Measurements from ENCODE around the gene SLC50A1.

Gene SLC50A1

DNA sequence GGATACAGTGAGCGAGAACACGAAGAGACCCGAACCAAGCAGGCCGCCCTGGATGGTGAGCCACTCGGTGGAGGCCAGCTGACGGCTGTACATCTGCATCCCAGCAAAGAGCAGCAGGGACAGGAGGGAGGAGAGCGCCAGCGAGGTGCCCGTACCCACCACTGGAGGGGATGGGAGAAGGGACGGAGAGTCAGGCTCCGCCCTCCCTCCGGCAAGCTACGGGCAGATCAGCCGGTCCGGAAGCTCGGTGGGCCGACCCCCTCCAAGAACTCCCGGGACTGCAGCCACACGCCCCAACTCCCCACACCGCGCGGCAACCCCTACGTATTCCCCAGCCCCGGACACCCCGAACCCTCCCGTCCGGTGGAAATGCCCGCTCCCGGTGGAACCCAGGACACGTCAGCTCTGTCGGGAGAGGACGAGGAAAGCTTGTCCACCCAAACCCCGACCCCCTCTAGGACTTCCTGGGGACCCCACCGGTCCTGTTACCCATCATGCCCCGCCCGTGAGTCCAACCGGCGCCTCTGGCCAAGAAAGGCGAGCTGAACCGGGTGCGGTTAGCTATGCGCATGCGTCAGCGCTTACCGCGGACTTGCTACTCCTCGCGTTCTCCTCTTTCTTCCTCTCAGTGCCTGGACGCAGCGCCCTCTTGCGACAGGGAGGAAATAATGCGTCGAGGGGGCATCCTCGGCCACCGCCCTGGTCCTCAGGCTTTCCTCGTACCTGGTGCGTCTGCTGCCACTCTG, 37.3 kb downstream of the SLC50A1 start, which contains the start of gene KRTCAP2:
KRTCAP2 (minus strand) TSS at position 573 of the 746 bp plus-strand sequence; CDS start at position 493, 80 bp downstream.
- peak; percentile 97 for DNase-seq

DNA sequence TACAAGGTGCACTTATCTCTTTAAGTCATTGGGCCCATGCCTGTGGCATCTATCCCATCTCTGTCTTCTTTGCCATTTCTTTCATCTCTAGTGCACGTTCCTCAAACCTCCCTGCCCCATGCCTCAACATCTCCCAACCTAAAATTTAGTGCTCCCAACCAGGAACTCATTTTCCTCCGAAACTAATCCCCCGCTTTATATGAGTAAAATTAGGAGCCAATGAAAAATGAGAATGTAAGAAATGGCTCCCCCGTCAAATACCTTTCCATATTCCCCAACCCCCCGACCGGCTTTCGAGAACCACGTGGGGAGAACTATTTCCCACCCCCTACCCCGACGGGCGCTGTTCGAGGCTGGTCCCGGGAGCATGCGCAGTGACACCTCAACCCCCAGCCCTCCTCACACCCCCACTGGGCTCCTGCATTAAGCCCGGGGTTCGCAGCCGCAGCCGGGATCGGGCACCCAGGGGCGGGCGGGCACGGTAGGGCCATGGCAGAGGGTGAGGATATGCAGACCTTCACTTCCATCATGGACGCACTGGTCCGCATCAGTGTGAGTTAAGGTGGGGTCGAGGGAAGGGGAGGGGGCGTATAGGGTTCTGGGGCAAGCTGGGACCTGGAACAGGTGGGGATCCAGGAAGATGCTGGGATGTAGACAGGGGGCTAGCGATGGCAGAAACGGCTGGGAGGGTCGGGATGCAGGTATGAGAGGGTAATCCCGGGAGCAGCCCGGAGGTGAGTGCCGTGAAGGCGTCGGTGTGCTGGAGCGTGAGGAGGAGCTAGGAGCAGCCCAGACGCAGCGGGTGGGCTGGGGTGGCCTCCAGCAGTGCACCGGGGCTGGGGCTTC, 38.0 kb downstream of the SLC50A1 start, which contains the start of gene TRIM46:
TRIM46 (plus strand) TSS at position 372 of the 846 bp plus-strand sequence; CDS start at position 490, 118 bp downstream.
- peak; percentile 84 for DNase-seq

DNA sequence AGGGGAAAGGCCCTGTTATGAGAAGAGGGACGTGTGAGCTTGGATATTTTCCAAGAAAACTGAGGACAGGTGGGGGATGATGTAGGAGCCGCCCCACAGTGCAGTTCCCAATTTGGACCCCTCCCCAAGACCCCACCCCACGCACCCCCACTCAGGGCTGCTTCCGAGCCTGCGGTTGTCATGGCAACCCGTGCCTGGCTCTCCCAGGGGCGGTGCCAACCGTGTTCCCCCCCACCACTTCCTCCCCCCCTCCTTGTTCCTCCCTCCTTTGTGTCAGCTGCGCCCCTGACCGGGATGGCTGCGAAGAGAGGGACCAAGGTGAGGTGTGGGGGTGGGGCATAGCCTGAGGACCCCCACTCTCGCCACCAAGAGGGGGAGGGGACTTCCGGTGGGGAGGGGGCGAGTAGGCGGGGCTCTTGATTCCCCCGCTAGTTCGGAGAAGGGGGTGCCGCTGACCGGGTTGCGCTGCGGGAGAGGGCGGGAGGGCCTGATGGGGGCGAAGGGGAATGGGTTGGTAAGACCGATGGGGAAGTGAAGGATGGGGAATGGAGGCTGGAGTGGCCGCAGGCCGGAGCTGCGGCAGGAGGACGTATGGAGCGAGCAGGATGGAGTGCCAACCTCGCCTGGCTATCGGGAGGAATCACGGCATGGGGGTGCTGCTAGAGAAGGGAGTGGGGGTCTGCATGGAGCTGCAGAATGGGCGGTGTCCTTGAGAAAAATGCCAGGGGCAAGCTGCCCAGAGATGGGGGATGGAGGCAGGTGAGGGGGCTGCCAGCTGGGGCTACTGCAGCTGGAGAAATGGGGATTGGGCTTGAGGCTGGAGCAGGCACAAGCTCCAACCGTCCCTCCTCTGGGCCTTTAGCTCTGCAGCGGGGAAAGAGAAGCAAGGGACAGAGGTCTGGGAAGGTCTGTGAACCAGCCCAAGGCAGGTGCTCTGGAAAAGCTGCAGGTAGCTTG, 39.0 kb downstream of the SLC50A1 start:
- peak; percentile 57 for DNase-seq

DNA sequence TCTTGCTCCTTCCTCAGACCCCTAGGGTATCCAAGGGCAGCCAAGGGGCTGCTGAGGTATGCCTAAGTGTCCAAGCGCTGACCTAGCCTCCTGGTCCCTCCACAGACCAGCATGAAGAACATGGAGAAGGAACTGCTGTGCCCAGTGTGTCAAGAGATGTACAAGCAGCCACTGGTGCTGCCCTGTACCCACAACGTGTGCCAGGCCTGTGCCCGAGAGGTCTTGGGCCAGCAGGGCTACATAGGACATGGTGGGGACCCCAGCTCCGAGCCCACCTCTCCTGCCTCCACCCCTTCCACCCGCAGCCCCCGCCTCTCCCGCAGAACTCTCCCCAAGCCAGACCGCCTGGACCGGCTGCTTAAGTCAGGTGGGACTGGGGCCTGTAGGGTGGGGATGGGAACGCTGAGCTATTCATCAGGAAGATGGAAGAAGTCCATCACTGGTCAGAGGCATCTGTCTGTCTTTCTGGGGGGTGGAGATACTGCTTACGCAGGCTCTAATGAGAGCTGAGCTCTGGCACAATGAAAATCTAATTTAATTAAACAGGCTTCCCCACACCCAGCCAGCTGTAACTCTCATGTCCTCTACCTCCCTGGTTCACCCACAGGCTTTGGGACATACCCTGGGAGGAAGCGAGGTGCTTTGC, 39.8 kb downstream of the SLC50A1 start:
- DNase-seq, result no peak

DNA sequence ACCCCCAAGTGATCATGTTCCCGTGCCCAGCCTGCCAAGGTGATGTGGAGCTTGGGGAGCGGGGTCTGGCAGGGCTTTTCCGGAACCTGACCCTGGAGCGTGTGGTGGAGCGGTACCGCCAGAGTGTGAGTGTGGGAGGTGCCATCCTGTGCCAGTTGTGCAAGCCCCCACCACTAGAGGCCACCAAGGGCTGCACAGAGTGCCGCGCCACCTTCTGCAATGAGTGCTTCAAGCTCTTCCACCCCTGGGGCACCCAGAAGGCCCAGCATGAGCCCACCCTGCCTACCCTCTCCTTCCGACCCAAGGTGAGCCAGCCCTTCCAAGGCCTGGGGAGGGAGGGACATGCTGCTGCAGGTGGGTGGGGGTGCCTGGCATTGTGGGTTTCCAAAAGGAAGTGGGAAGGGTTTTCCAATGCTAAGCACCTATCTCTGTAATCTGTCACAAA, 40.3 kb downstream of the SLC50A1 start:
- peak; percentile 34 for DNase-seq

DNA sequence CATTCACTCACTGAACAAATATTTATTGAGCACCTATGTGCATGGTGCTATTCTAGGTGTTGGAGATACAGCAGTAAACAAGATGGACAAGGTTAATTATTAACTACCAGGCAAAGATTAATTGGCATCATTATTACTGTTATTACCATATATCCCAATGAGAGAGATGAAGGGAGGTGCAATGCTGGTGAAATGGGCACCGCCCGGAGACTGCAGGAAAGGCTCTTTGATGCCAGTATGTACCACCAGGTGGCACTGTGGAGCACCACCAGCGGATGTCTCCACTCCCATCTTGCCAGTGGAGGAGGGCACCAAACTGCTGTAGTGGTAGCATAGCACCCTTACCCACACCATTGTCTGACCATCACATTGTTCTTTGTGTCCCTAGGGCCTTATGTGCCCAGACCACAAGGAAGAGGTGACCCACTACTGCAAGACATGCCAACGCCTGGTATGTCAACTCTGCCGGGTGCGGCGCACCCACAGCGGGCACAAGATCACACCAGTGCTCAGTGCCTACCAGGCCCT, 41.0 kb downstream of the SLC50A1 start:
- peak; percentile 88 for DNase-seq

DNA sequence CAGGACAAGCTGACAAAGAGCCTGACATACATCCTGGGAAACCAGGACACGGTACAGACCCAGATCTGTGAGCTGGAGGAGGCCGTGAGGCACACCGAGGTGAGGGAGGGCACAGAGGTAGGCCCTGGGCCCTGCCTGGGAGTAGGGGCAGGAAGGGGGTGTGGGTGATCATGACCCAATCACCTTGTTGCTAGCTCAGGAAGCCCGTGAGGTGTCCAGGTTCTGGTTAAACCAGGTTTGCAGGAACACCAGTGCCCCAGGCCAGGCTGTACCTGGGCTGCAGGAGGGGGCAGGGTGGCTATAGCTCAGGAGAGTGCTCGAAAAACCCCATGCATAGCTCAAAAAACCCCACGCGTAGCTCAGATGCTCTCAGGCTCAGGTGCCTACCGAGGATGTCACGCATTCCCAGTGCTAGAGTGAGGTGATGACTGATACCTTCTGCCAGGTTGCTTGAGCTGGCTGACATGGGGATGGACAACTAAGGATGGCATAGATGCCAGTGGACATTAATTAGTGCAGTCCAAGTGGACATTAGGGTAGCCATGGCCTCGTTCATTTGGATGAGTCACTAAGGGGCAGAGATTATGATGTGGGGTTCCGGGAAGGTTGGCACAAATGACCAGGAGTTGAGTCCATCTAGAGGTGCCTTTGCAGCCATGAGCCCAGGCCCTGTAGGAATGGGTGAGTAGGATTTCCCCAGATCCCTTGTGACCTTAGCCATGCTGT, 41.7 kb downstream of the SLC50A1 start:
- DNase-seq, result no peak

DNA sequence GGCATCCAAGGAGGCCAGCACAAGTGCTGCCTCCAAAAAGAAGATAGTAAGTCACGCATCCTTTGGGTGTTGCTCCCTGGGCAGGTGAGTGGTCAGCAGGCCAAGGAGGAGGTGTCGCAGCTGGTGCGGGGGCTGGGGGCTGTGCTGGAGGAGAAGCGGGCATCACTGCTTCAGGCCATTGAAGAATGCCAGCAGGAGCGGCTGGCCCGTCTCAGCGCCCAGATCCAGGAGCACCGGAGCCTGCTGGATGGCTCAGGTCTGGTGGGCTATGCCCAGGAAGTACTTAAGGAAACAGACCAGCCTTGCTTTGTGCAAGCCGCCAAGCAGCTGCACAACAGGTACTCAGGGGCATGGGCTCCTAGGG, 42.2 kb downstream of the SLC50A1 start:
- no peak for DNase-seq

DNA sequence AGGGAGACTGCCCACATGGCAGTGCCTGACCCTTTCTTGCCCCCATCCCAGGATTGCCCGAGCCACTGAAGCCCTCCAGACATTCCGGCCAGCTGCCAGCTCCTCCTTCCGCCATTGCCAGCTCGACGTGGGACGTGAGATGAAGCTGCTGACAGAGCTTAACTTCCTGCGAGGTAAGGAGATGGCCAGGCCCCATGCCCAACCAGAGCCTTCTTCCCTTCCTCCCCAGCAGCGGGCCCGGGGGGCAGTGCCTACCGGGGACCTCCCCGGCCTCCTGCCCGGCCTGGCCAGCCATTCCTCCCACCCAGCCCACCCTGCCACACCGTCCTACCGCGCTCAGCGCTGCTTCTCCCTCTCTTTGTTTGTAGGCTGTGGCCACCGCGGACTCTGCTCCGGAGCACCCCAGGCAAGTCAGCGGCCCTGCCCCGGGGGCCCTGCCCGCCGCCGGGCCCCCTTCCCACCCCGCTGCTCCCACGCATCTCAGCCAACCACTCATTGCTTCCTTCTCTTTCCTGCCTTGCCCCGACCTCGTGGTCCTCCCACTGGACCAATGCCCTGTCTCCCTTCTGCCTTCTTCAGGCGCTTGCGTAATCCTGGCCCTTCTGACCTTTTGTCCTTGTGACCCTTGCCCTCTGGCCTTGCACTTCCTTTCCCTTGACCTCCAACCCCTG, 42.9 kb downstream of the SLC50A1 start:
- no peak for DNase-seq

DNA sequence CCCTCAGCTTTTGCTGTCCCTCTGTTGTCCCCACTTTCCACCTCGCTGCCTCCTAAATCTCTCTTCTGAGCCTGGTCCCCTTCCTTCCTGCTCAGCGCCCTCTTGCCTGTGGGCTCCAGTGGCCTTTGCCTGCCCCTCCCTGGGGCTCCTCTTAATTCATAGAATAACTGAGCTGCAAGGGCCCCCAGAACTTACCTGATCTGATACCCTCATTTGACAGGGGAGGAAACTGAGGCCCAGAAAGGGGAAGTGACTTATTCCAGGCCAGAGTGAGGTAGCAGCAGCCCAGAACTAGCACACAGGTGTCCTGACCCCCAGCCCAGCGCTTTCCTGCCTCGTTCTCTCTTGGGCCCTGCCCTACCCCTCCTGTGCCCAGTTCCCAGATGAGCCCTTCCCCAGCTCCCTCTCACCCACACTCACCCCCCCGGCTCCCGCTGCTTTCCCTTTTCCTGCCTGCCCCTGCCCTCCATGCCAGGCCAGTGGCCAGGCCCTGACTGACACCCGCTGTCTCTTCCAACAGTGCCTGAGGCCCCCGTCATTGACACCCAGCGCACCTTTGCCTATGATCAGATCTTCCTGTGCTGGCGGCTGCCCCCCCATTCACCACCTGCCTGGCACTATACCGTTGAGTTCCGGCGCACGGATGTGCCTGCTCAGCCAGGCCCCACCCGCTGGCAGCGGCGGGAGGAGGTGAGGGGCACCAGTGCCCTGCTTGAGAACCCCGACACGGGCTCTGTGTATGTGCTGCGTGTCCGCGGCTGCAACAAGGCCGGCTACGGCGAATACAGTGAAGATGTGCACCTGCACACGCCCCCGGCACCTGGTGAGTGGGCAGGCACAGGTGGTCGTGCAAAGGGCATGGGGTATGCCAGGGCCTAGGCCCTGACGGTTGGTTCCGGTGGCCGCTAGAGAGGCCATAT, 43.7 kb downstream of the SLC50A1 start:
- no peak for DNase-seq

DNA sequence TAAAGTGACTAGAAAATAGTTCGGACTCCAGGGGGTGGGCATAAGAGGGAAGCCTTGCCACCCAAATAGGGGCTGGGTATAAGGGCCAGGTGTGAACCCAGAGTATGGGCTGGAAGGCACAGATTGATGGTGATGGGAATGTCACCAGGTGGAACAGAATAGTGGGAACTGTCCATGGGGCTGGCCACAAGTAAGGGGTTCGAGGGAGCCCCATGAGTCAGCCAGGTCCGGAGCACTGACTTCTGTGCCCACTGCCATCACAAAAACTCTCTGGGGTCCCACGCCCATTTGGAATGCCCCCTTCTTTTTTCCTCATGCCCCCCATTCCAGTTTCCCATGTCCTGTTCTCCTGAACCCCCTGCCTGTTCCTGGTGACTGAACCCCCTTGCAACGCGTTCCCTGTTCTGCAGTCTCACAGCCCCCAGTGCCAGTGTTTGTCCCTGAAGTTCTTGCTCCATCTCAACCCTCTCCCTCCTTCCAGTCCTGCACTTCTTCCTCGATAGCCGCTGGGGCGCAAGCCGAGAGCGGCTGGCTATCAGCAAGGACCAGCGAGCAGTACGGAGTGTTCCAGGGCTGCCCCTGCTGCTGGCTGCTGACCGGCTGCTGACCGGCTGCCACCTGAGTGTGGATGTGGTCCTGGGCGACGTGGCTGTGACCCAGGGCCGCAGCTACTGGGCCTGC, 45.9 kb downstream of the SLC50A1 start:
- DNase-seq, result no peak

DNA sequence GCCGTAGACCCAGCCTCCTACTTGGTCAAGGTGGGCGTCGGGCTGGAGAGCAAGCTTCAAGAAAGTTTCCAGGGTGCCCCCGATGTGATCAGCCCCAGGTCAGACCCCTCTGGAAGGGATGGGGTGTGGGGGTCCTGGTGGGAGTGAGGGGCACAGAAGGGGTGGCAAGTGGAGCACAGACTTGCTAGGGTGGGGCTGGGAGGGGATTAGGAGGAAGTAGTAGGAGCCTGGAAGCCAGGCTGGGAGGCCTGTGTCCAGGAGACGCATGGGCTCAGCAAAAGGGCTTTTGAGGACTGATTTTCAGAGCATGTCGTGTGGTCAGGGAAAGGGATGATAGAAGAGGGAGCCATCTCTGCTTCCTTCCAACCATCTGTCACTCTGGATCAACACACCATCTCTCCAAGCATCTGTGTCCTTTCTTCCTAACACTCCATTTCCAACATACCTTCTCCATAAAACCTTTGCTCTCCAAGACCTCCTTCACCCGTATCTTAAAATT, 46.4 kb downstream of the SLC50A1 start:
- no peak for DNase-seq

DNA sequence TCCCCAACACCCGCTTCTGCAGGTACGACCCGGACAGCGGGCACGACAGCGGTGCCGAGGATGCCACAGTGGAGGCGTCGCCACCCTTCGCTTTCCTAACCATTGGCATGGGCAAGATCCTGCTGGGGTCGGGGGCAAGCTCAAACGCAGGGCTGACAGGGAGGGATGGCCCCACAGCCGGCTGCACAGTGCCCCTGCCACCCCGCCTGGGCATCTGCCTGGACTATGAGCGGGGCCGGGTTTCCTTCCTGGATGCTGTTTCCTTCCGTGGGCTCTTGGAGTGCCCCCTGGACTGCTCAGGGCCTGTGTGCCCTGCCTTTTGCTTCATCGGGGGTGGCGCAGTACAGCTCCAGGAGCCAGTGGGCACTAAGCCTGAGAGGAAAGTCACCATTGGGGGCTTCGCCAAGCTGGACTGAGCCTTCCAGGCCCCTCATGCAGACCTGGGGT, 48.1 kb downstream of the SLC50A1 start:
- no peak for DNase-seq

DNA sequence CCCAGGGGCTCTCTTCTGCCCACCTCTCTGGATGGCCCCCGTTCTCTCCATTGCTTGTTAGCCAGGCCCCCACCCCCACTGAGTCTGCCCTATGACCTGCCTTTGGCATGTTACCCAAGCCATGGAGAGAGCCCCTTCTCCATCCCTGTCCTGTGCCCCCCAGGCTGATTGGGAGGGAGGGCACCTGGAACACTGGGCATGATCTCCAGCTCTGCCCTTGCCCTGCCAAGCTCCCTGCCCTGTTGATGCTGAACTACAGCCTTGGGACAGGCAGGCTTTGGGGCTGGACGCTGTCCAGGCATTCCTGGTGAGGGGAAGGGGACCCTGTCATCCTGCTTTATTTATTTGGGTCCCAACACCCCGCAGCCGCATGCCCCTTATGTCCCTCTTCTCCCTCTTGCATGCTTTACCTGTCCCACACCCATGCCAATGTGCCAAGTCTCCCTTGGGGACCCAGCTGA, 48.7 kb downstream of the SLC50A1 start:
- DNase-seq, result no peak

DNA sequence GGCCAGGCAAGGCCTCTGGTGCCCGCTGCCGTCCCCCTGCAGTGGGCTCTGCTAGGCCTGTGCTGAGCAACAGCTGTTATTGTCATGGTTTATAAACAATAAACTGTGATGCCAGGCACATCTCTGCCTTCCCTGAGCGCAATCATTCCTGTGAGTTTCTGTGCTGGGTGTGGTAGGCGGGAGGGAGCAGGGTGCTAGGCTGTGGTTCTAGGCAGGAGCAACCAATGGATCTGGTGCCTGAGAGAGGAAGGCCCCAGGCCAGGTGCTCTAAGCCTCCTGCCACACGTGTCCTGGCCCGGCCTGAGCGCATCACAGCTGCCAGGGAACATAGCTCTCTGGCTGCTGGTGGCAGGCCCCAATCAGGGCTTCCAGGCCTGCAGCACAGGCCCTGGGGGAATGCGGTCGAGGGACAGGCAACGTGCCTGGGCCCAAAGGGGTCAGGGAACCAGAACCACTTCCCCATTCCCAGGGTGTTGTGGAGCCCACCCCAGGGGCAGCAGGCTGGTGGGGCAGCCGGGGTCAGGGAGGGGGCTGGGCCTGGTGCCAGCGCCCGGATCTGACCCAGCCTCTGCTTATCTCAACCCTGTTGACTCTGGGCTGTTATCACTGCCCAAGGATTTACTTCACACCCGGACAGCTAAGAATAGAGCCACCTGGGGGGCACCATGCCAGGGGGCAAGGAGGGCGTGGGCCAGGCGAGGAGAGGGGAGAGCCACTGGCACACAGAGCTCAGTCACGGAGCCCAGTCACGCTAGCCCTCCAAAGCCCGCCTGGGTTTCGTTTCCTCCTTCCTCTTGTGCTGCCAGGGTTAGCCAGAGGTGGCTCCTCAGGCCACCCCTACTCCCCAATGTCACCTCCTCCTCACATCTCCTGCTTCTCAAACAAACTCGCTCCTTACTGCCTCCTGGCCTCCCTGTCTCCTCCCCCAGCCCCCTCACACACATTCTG, 49.5 kb downstream of the SLC50A1 start:
- DNase-seq, result no peak

DNA sequence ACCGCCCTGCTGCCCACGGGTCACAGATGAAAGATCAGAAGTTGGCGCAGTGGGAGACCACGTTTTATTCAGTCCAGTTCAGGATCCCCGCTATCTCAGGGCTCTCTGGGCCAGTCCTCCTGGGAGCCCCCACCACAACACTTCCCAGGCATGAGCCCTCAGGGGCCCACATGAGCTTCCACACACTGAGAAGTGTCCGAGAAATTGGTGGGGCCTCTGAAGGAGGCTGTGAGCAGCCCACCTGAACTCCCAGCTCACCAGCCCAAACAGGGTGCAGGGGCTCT, 50.1 kb downstream of the SLC50A1 start:
- DNase-seq, result no peak

DNA sequence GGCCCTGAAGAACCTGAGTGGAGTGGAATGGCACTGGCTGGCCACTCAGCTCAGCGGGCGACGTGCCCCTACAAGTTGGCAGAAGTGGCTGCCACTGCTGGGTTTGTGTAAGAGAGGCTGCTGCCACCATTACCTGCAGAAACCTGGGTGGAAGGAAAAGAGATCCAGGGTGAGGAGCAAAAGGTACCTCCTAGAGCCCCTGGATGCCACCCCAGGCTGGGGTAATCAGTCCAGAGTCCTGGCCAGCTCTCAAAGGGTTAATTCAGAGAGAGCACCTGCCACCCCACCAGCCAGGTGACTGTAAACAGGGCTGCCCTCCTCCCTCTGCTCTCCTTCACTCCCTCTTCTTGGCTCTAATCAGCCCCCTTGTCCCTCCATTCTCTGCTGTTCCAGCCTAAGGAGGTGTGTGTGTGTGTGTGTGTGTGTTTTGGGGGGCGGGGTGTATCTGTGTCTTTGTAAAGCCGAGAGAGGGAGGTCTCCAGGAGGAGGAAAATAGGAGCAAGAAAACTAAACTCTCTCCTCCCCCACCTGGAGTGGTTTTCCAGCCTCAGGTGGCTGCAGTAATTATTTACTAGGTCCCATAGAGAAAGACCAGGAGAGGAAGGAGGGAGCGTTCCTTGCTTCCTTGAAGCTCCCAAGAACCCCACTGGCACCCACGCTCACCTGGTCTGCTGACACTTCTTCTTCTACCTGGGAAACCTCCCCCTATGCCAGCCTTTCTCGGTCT, 50.6 kb downstream of the SLC50A1 start:
- no peak for DNase-seq
